ENCODE data around the gene SLC38A9.

Gene SLC38A9

DNA sequence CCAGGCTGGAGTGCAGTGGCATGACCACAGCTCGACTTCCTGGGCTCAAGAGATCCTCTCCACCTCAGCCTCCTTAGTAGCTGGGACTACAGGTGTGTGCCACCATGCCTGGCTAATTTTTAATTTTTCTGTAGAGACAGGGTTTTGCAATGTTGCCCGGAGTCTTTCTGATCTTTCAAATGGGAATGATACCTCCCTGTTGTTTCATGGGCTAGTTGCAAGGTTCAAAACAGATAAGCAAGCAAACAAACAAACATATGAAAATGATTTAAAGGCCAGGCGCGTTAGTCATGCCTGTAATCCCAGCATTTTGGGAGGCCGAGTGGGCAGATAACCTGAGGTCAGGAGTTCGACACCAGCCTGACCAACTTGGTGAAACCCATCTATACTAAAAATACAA is 132.1 kb downstream of the SLC38A9 start:
- no peak for TF ChIP-seq EZH2phosphoT487 (IDR thresholded peaks at IDR 0.05; ENCODE audit: low read depth)
- TF ChIP-seq, protein P1, sequence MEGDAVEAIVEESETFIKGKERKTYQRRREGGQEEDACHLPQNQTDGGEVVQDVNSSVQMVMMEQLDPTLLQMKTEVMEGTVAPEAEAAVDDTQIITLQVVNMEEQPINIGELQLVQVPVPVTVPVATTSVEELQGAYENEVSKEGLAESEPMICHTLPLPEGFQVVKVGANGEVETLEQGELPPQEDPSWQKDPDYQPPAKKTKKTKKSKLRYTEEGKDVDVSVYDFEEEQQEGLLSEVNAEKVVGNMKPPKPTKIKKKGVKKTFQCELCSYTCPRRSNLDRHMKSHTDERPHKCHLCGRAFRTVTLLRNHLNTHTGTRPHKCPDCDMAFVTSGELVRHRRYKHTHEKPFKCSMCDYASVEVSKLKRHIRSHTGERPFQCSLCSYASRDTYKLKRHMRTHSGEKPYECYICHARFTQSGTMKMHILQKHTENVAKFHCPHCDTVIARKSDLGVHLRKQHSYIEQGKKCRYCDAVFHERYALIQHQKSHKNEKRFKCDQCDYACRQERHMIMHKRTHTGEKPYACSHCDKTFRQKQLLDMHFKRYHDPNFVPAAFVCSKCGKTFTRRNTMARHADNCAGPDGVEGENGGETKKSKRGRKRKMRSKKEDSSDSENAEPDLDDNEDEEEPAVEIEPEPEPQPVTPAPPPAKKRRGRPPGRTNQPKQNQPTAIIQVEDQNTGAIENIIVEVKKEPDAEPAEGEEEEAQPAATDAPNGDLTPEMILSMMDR (IDR thresholded peaks at IDR 0.05; ENCODE audit: low read depth, low read length) = no peak
- no peaks in the 10 kb centered on the region for H3K9me3 ChIP-seq (ENCODE audit: insufficient read depth, low read length)
- no peaks in the 10 kb centered on the region for H3K79me2 ChIP-seq (ENCODE audit: low read length)
- no peaks in the 10 kb centered on the region for H3K27me3 ChIP-seq (ENCODE audit: low read depth, low read length)
- no peak overlapping the region for H2AFZ ChIP-seq (ENCODE audit: low read depth, low read length)
- no peak overlapping the region for H3K4me2 ChIP-seq (ENCODE audit: low read length)
- H3K4me1 ChIP-seq (ENCODE audit: low read length) = peaks cover 16% of the 10 kb centered on the region
- H3K4me3 ChIP-seq (ENCODE audit: low read length) = no peak overlapping the region
- H4K20me1 ChIP-seq (ENCODE audit: insufficient read depth, low read length) = no peaks in the 10 kb centered on the region
- no peak overlapping the region for H3K27ac ChIP-seq (ENCODE audit: low read length)
- H3K9ac ChIP-seq (ENCODE audit: low read length) = no peak overlapping the region
- H3K36me3 ChIP-seq (replicated peaks; ENCODE audit: low read depth, low read length) = no peaks in the 10 kb centered on the region

DNA sequence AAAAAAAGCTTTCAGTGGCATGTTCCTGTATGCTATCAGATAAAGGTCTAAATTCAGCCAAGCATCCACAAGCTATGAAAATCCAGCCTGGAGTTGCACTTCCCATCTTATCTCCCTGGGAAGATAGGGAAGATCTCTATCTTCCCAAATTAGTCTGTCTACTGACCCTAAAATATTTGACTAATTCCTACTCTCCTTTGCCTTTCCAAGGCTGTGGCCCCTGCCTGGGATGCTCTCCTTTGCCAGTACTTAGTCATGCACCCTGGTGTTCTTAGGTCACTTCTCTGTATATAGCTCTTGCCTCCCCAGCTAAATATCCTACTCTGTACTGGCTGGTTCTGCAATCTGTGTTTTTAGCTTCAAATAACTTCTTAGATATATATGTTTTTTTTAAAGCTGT is 133.4 kb downstream of the SLC38A9 start:
- H3K4me1 ChIP-seq (ENCODE audit: low read length) = peaks cover 16% of the 10 kb centered on the region
- H3K9me3 ChIP-seq (ENCODE audit: insufficient read depth, low read length) = no peaks in the 10 kb centered on the region
- no peak overlapping the region for H3K9ac ChIP-seq (ENCODE audit: low read length)
- TF ChIP-seq, protein P1 (IDR thresholded peaks at IDR 0.05; ENCODE audit: low read depth, low read length) = no peak
- no peak for TF ChIP-seq EZH2phosphoT487 (IDR thresholded peaks at IDR 0.05; ENCODE audit: low read depth)
- no peak overlapping the region for H3K4me3 ChIP-seq (ENCODE audit: low read length)
- no peak overlapping the region for H3K27ac ChIP-seq (ENCODE audit: low read length)
- no peak overlapping the region for H3K4me2 ChIP-seq (ENCODE audit: low read length)
- no peaks in the 10 kb centered on the region for H3K27me3 ChIP-seq (ENCODE audit: low read depth, low read length)
- H2AFZ ChIP-seq (ENCODE audit: low read depth, low read length) = no peak overlapping the region
- no peaks in the 10 kb centered on the region for H3K79me2 ChIP-seq (ENCODE audit: low read length)
- no peaks in the 10 kb centered on the region for H3K36me3 ChIP-seq (replicated peaks; ENCODE audit: low read depth, low read length)
- no peaks in the 10 kb centered on the region for H4K20me1 ChIP-seq (ENCODE audit: insufficient read depth, low read length)

DNA sequence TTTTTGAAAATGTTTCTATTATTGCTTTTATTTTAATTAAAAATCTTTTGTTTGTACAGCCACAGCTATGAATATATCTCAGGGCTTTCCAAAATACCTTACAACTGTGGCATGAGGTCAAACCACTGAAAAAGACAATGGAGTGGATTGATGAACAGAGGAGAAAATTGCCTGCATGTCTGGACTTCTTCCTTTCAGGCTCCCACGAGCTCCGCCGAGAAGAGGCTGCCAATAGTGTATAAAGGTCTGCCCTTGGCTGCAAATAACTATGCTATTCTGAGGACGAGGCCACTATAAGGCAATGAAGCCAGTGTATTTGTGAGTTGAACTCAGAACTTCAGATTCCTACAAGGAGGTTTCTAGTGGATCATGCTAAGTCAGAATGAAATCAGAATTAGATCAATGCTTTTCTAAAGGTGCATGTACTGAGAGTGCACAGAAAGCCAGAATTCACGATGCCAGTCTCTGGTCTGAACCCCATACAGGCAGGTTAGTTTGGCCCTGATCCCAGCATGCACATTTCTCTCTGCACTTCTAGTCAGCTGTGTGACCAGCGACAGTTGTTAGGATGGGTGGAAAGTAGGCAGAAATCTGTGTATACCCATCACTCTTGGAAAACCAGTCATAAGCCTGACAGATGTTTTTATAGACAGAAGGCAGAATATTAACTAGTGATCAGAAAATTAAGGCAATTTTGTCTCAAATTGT is 134.6 kb downstream of the SLC38A9 start:
- H3K79me2 ChIP-seq (ENCODE audit: low read length) = no peaks in the 10 kb centered on the region
- H3K36me3 ChIP-seq (replicated peaks; ENCODE audit: low read depth, low read length) = no peaks in the 10 kb centered on the region
- TF ChIP-seq EZH2phosphoT487 (IDR thresholded peaks at IDR 0.05; ENCODE audit: low read depth) = no peak
- TF ChIP-seq, protein P1 (IDR thresholded peaks at IDR 0.05; ENCODE audit: low read depth, low read length) = no peak
- H3K4me2 ChIP-seq (ENCODE audit: low read length) = no peak overlapping the region
- no peak overlapping the region for H3K4me3 ChIP-seq (ENCODE audit: low read length)
- peaks cover 18% of the 10 kb centered on the region for H3K4me1 ChIP-seq (ENCODE audit: low read length)
- H3K27me3 ChIP-seq (ENCODE audit: low read depth, low read length) = no peaks in the 10 kb centered on the region
- no peak overlapping the region for H3K27ac ChIP-seq (ENCODE audit: low read length)
- H2AFZ ChIP-seq (ENCODE audit: low read depth, low read length) = no peak overlapping the region
- H3K9me3 ChIP-seq (ENCODE audit: insufficient read depth, low read length) = no peaks in the 10 kb centered on the region
- no peak overlapping the region for H3K9ac ChIP-seq (ENCODE audit: low read length)
- no peaks in the 10 kb centered on the region for H4K20me1 ChIP-seq (ENCODE audit: insufficient read depth, low read length)

DNA sequence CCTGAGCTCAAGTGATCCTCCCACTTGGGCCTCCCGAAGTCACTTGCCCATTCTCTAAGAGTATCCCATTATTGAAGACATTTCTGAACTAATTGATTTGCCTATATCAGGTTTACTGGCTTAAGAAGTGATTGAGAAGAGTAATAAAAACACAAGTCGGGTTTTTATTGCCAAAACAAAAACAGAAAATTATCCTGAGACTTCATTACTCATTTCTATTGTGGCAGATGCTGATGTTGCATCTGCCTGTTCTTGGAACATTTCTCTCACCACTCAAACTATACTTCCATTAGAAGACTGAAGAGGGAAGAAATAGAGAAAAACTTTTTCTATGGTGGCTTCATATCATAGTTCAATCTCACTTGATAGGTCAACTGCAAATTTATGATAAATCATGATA is 135.5 kb downstream of the SLC38A9 start:
- H3K27me3 ChIP-seq (ENCODE audit: low read depth, low read length) = no peaks in the 10 kb centered on the region

More for the DNA sequence above, 135.5 kb downstream of the SLC38A9 start:
- Histone ChIP-seq H3K27ac (ENCODE audit: low read length) (no peak overlapping the region), H3K9ac (ENCODE audit: low read length) (no peak overlapping the region), H4K20me1 (ENCODE audit: insufficient read depth, low read length) (no peaks in the 10 kb centered on the region), H3K4me3 (ENCODE audit: low read length) (no peak overlapping the region), H3K4me1 (ENCODE audit: low read length) (peaks cover 15% of the 10 kb centered on the region), H3K4me2 (ENCODE audit: low read length) (no peak overlapping the region), H2AFZ (ENCODE audit: low read depth, low read length) (no peak overlapping the region), H3K79me2 (ENCODE audit: low read length) (no peaks in the 10 kb centered on the region), H3K36me3 (replicated peaks; ENCODE audit: low read depth, low read length) (no peaks in the 10 kb centered on the region), H3K9me3 (ENCODE audit: insufficient read depth, low read length) (no peaks in the 10 kb centered on the region)
- TF ChIP-seq, protein P1 (IDR thresholded peaks at IDR 0.05; ENCODE audit: low read depth, low read length) = no peak
- no peak for TF ChIP-seq EZH2phosphoT487 (IDR thresholded peaks at IDR 0.05; ENCODE audit: low read depth)

All from OCI-LY3 (cell line).